ENCODE data around the gene PACSIN2.
"Not testable (repeated sequence)": the region's sequence is repeated elsewhere in the genome, so short reads cannot be mapped to it uniquely, and the experiment has no call there.

The PACSIN2 gene, protein sequence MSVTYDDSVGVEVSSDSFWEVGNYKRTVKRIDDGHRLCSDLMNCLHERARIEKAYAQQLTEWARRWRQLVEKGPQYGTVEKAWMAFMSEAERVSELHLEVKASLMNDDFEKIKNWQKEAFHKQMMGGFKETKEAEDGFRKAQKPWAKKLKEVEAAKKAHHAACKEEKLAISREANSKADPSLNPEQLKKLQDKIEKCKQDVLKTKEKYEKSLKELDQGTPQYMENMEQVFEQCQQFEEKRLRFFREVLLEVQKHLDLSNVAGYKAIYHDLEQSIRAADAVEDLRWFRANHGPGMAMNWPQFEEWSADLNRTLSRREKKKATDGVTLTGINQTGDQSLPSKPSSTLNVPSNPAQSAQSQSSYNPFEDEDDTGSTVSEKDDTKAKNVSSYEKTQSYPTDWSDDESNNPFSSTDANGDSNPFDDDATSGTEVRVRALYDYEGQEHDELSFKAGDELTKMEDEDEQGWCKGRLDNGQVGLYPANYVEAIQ

DNA sequence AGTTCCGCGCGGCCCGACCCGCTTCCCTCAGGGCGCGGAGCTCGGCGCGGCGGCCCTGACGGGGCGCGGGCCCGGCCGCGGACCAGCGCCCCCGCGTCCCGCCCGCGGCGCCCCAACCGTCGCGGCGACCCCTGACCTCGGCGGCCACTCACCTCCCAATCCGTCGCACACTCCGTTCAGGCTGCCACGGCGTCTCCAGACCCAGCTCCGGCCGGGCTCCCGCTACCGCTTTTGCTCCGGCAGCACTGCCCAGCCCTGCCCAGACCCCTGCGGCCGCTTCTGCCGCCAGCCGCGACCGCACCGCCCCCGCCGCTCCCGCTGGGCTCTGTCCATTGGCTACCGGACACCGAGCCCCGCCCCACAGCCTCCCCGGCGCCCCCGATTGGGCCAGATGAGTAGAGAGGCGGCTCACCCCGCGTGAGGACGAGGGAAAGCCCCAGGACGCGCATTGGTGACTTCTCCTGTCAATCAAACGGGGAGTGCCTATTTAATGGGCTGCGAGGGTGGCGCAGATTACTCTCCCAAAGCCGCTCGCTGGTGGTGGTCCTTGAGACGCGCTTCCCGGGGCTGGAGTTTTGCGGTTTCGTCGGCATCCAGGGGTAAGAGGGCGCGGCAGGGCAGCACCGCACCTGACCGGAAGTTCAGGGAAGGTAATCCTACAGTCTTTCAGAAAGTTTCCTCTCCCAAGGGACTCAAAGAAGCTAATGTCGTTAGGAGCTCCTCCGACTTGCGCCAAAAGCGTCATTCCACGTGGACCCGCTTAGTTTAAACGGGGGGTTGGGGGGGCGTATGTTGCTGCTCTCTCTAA is at the start of gene PACSIN2:
TSS of gene PACSIN2 (minus strand) at position 281 of the 808 bp plus-strand sequence. CDS start 103,069 bp downstream, outside the sequence.
- peak; percentile 86 for DNase-seq (ENCODE audit: low read depth, low spot score)
- peak within 1 kb of the TSS; percentile 23 for H3K27ac ChIP-seq

GRCh38 chr22:43060183-43060582 is 45.2 kb upstream of the PACSIN2 start:
- no peak for DNase-seq (ENCODE audit: low read depth, low spot score)
- H3K27ac ChIP-seq = no peak overlapping the region

- DNase-seq (ENCODE audit: low read depth, low spot score) = no peak
- no peak overlapping the region for H3K27ac ChIP-seq
Measured at GRCh38 chr22:43057641-43058040, 42.7 kb upstream of the PACSIN2 start.

- H3K27ac ChIP-seq = no peak overlapping the region
- no peak for DNase-seq (ENCODE audit: low read depth, low spot score)
Measured at GRCh38 chr22:43053176-43053575, 38.2 kb upstream of the PACSIN2 start.

DNA sequence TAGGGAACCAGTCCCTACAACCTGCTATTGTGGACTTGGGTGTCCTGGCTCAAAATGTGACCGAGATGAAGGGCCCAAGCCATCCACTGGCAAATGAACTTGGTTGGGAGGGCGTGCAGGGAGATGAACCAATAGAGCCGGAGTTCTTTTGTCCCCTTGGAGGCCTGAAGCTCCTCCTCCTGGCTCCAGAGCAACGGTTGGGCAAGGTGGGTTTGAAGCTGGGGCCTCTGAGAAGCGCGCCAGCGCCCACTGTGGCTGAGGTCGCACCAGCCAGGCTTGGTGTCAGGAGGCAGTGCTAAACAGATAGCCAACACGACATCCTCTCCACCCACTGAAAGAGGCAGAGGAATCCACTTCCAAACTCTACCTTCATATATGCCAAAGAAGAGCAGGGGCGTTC is 36.0 kb upstream of the PACSIN2 start:
- DNase-seq (ENCODE audit: low read depth, low spot score) = no peak
- H3K27ac ChIP-seq = no peak overlapping the region

GRCh38 chr22:43047605-43048004 is 32.7 kb upstream of the PACSIN2 start:
- no peak overlapping the region for H3K27ac ChIP-seq
- no peak for DNase-seq (ENCODE audit: low read depth, low spot score)

GRCh38 chr22:43044290-43044712 is 29.4 kb upstream of the PACSIN2 start:
- H3K27ac ChIP-seq = no peak overlapping the region
- DNase-seq (ENCODE audit: low read depth, low spot score) = no peak

DNA sequence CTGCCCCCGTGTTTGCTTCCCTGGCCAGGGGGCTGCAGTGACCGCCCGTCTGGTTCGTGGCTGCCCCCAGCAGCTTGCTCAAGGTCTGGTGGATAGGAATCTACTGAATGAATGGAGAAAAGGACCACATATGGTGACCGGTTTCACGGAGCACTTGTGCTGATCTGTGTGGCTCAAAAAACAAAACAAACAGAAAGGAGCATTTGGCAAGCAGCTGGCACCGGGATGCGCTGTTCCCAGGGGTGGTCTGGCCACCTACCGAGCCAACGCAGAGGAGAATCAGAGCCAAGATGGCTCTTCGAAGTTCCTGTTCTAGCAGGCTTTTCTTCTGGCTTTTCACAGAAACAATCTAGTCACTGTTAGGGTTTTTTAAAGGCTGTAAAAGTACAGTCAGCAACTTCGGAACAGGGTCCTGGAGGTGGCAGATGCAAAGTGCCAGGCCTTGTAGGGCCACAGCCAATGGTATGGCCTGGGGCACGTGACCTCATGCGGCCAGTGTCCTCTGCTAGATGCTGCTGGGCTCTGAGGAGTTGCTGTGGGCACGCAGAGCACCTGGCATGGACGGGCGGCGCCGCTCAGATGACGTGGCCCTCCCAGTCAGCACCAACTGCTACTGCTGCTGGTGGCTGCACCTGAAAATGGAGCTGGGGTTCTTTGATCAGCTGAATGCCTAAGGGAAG is 27.3 kb upstream of the PACSIN2 start:
- H3K27ac ChIP-seq = no peak overlapping the region
- DNase-seq (ENCODE audit: low read depth, low spot score) = no peak

DNA sequence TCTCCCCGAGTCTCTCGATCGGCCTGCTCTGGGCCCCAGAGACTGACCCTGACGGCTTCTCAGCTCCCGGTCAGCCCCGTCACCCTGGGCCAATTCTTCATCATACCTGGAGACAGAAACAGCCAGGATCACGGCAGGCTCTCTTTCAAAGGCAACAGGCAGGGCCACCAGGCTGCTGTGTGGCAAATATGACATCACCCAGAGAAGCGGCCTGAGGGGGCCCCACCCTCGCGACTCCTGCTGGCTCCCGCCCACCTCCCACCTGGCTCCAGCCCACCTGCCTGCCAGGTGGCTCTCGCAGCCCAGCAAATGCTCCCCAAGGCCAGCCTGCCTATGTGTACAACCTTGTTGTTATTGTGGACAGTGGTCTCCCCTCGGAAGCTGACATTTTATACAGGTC is 24.9 kb upstream of the PACSIN2 start:
- DNase-seq (ENCODE audit: low read depth, low spot score) = no peak
- no peak overlapping the region for H3K27ac ChIP-seq

GRCh38 chr22:43038325-43038724 is 23.4 kb upstream of the PACSIN2 start:
- no peak for DNase-seq (ENCODE audit: low read depth, low spot score)

GRCh38 chr22:43036282-43036829 is 21.4 kb upstream of the PACSIN2 start:
- H3K27ac ChIP-seq = no peak overlapping the region
- DNase-seq (ENCODE audit: low read depth, low spot score) = no peak

More at GRCh38 chr22:43038325-43038724, 23.4 kb upstream of the PACSIN2 start:
- H3K27ac ChIP-seq = no peak overlapping the region

- DNase-seq (ENCODE audit: low read depth, low spot score) = no peak
- no peak overlapping the region for H3K27ac ChIP-seq
Measured at GRCh38 chr22:43035250-43035649, 20.3 kb upstream of the PACSIN2 start.

DNA sequence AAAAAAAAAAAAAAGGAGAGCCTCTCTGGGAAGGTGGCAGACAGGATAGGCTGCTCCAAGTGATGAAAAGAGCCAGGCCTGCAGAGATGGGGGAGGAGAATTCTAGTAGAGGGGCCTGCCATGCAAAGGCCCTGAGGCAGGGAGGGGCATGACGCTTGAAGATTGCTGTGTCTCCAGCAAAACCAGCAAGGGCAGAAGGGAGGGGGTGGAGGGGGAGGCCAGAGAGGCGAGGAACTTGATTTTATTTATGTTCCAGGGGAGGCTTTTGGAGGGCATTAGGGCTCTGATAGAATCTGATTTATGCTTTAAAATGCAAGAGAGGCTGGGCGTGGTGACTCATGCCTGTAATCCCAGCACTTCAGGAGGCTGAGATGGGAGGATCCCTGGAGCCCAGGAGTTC is 16.7 kb upstream of the PACSIN2 start:
- DNase-seq (ENCODE audit: low read depth, low spot score) = no peak
- H3K27ac ChIP-seq = no peak overlapping the region

- no peak for DNase-seq (ENCODE audit: low read depth, low spot score)
- H3K27ac ChIP-seq = no peak overlapping the region
Measured at GRCh38 chr22:43018615-43019014, 3.7 kb upstream of the PACSIN2 start.

GRCh38 chr22:43017525-43018460 is 2.8 kb upstream of the PACSIN2 start:
- no peak for DNase-seq (ENCODE audit: low read depth, low spot score)

DNA sequence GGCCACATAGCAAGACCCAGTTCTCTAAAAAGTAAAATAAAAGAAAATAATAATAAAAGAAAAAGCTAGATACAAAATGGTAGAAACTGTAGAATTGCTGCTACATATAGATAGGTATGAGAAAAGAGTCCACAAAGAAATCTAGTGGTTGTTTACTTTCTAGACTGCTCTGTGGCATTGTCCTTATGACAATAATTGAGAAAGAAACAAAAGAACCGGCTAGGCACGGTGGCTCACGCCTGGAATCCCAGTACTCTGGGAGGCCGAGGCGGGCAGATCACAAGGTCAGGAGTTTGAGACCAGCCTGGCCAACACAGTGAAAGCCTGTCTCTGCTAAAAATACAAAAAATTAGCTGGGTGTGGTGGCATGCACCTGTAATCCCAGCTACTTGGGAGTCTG is 1.2 kb upstream of the PACSIN2 start:
- H3K27ac ChIP-seq; DNase-seq (ENCODE audit: low read depth, low spot score): not testable (repeated sequence)

More at GRCh38 chr22:43017525-43018460, 2.8 kb upstream of the PACSIN2 start:
- no peak overlapping the region for H3K27ac ChIP-seq

GRCh38 chr22:43015677-43016042 is 711 bp upstream of the PACSIN2 start:
- no peak for DNase-seq (ENCODE audit: low read depth, low spot score)
- no peak overlapping the region for H3K27ac ChIP-seq

DNA sequence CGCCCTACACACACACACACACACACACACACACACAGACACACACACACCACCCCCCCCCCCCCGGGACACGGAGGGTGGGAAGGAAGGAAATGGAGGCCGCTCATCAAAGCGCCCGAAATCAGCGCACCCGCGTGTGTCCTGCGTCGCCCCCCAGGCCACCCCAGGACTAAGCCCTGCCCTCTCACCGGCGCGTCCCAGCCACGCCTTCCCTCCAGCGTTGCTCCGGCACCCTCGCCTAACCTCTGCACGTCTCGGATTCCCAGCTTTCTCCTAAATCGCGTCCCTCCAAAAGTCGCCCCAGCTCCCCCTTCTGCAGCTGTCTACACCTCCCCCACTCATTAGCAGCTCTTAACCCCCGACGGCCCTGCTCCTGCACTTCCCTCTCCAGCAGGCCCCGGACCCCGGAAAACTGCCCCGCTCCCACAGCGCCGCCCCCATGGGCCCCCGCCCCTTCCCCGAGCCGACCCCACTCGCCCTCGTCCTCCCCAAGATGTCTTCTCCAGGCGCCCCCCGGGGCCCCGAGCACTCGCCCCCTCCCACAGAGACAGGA is 557 bp downstream of the PACSIN2 start:
- peak overlapping the region; percentile 23 for H3K27ac ChIP-seq
- DNase-seq (ENCODE audit: low read depth, low spot score) = no peak

All from epithelial cell of prostate (primary cell).